SHP77 treated with DMSO at 0.1 percent for 48 hours (cell line): Measurements from ENCODE around the gene PPM1D.

ENCODE experiments used
- DNase-seq: peaks from one replicate; lab custom pipeline; 2025; lab: John Stamatoyannopoulos, UW

Gene PPM1D

GRCh38 chr17:60618854-60619526 lies 19.0 kb downstream of the PPM1D start:
- DNase-seq = no peak

GRCh38 chr17:60622961-60623360 lies 23.0 kb downstream of the PPM1D start:
- DNase-seq = no peak

DNA sequence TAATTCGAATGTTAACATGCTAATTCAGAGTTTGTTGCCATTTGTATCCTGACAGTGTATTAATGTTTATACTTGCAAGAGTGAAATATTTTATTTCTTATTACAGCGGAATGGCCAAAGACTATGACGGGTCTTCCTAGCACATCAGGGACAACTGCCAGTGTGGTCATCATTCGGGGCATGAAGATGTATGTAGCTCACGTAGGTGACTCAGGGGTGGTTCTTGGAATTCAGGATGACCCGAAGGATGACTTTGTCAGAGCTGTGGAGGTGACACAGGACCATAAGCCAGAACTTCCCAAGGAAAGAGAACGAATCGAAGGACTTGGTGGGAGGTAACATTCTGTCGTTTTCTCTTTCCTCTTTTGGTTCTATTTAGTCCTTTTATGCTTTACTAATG lies 23.4 kb downstream of the PPM1D start:
- DNase-seq = no peak

DNA sequence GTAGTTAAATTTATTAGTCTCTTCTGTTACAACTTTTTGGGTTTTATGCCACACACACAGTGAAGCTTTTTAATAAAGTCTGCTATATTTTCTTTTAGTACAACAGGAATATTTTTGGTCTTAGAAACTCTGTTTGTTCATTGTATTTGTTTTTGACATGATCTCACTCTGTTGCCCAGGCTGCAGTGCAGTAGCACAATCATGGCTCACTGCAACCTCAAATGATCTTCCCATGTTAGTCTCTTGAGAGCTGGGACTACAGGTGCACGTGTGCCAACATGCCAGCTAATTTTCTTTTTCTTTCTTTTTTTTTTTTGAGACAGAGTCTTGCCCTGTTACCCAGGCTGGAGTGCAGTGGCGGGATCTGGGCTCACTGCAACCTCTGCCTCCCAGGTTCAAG lies 27.1 kb downstream of the PPM1D start:
- no peak for DNase-seq

- no peak for DNase-seq
Observed at GRCh38 chr17:60628252-60628889, 28.4 kb downstream of the PPM1D start.

GRCh38 chr17:60629120-60629519 lies 29.1 kb downstream of the PPM1D start:
- DNase-seq = no peak

GRCh38 chr17:60630352-60630751 lies 30.4 kb downstream of the PPM1D start:
- no peak for DNase-seq

DNA sequence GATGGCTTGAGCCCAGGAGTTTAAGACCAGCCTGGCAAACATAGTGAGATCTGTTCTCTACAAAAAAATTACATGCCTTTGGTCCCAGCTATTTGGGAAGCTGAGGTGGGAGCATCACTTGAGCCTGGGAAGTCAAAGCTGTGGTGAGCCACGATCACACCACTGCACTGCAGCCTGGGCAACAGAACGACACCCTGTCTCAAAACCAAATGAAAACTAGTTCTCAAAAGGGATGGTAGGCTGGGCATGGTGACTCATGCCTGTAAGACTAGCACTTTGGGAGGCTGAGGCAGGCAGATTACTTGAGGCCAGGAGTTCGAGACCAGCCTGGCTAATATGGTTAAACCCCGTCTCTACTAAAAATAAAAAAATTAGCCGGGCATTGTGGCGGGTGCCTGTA lies 31.1 kb downstream of the PPM1D start:
- no peak for DNase-seq

DNA sequence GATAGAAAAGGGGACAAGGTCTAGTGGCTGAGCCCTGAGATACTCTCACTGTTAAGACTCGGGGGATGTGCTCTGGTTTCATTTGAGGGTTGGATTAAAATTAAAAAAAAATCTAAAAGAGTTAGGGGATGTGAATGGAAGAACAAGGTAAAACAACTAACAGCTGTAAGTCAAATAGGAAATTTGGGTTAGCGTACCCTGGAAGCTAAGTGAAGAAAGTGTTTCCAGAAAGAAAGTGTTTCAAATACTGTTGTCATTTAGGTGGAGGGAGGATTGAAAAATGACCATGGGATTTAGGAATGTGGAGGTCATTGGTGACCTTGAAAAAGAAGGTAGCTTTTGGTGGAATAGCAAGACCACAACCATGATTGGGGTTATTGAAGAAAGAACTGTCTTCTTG lies 37.7 kb downstream of the PPM1D start:
- no peak for DNase-seq

DNA sequence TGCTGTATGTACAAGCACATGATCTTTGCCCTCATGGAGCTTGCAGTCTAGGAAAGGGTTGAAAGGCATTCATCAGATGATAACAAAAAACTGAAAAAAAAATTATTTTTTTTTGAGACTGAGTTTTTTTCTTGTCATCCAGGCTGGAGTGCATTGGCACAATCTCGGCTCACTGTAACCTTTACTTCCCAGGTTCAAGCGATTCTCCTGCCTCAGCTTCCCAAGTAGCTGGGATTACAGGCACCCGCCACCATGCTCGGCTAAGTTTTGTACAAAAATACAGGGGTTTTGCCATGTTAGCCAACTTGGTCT lies 39.0 kb downstream of the PPM1D start:
- no peak for DNase-seq

- DNase-seq = peak; percentile 11
Observed at GRCh38 chr17:60640503-60640902, 40.5 kb downstream of the PPM1D start.

- DNase-seq = no peak
Observed at GRCh38 chr17:60641126-60641525, 41.1 kb downstream of the PPM1D start.

GRCh38 chr17:60641810-60642220 lies 41.8 kb downstream of the PPM1D start:
- peak; percentile 58 for DNase-seq

DNA sequence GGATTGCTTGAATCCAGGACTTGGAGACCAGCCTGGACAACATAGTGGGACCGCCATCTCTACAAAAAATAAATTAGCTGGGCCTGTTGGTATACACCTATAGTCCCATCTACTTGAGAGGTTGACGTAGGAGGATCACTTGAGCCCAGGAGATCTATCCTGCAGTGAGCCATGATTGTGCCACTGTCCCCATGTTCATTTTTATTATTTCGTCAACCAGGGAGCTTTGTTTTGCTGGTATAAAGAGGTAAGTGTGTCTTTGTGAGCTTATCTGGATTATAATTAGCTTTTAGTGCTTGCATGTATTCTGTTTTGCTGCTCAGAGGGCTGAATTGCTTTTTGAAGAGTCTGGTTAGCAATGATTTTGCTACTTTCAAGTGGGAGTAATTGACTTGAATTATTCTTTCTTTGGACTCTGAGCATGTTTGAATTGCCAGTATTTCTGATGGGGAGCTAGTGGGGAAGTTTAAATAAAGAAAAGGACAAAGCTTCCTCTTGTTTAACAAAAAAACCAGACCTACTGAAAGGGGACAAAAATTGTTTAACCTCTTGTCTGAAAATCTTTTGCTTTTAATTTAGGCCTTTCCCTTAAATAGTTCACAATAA lies 46.0 kb downstream of the PPM1D start:
- DNase-seq = no peak

DNA sequence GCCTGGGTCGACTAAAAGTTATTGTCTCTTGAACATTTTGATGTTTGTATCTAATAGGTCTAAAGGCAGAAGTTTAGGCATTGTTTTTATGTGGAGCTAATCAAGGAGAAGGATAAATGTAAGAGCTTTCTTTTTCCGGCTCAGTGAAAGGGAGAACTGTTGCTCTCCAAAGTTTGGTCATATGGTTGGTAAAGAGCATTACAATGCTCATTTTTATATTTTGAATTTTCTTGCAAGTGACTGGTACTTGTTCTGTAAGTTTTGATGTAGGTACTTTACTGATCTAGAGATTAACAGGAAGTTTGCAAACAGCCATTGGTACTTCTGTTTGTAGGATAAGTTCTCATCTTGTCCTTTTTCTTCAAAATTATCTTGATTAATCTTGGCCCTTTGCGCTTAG lies 46.7 kb downstream of the PPM1D start:
- no peak for DNase-seq

- DNase-seq = no peak
Observed at GRCh38 chr17:60647705-60648104, 47.7 kb downstream of the PPM1D start.

GRCh38 chr17:60652454-60653247 lies 52.7 kb downstream of the PPM1D start:
- no peak for DNase-seq

DNA sequence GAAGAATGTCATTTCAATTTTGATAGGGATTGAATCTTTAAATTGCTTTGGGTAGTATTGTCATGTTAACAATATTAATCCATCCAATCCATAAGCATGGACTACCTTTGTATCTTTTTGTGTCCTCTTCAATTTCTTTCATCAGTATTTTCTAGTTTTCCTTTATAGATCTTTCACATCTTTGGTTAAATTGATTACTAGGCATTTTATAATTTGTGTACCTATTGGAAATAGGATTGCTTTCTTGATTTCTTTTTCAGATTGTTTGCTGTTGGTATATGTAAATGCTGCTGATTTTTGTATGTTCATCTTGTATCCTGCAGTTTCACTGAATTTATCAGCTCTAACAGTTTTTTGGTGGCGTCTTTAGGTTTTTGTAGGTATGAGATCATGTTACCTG lies 53.6 kb downstream of the PPM1D start:
- no peak for DNase-seq

DNA sequence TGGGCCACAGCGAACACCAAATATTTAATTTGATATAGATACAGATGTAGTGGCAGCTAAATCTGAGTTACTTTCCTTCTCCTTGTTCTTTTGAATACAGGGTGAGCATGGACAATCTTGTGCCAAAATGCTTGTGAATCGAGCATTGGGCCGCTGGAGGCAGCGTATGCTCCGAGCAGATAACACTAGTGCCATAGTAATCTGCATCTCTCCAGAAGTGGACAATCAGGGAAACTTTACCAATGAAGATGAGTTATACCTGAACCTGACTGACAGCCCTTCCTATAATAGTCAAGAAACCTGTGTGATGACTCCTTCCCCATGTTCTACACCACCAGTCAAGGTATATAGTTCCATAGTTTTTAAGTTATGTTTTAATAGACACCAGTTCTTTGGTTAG lies 56.5 kb downstream of the PPM1D start:
- DNase-seq = no peak

DNA sequence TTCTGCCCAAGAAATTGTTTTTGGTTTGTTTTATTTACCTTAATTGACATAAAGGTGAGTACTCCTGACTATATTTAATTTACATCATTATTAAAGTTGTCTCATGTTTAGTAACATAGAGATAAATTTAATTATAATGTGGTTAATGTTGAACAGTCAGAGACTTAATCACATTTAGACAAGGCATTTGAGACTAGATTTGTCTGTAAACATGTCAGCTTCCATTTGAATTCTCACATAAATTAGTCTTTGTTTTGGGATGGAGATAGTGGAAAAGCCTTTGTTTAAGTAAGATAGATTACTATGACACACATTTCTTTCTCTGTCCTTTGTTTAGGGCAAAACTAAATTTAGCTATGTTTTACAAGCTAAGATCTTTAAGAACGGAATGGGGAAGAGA lies 59.2 kb downstream of the PPM1D start:
- no peak for DNase-seq

DNA sequence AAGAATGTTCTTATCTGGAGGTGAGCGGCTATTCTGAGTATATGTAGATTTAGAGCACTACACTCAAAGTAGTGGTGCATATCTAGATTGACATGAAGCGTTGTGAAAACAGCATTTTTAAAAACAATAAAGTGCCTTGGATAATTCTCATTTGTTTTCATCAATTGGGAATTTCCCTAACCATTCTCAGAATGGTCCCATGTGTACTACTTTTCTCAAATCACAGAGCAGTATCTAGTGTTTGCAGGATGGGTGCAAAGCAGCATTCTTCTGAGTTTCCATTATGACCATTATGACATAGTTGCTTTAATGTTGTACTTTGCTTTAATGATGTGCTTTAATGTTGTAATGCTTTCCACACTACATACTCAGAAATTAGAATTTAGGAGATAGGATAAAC lies 61.5 kb downstream of the PPM1D start:
- no peak for DNase-seq

DNA sequence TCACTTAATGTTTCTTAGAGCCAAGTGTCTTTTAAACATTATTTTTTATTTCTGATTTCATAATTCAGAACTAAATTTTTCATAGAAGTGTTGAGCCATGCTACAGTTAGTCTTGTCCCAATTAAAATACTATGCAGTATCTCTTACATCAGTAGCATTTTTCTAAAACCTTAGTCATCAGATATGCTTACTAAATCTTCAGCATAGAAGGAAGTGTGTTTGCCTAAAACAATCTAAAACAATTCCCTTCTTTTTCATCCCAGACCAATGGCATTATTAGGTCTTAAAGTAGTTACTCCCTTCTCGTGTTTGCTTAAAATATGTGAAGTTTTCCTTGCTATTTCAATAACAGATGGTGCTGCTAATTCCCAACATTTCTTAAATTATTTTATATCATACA lies 64.0 kb downstream of the PPM1D start:
- no peak for DNase-seq

GRCh38 chr17:60665602-60666001 lies 65.6 kb downstream of the PPM1D start:
- no peak for DNase-seq
